Loucy (cell line): ENCODE data around the gene GCDH.

Source experiments
- H2AFZ ChIP-seq: fragments of 200-600 bp; sonication (generic); 2 replicates; pipeline ENCODE4 v1.6.0; 2016; ENCODE audit warnings: antibody characterized with exemption, mild to moderate bottlenecking, low read length, moderate library complexity
- H3F3A ChIP-seq: fragments of 200-600 bp; 2 replicates; pipeline ENCODE4 v1.6.0; 2016; ENCODE audit warnings: antibody characterized with exemption, low read depth, mild to moderate bottlenecking
- H3K27me3 ChIP-seq: fragments of 200-600 bp; sonication (generic); 2 replicates; pipeline ENCODE4 v1.6.1; 2014; ENCODE audit warnings: low read length, mild to moderate bottlenecking; ENCODE audit not compliant: insufficient read depth, poor library complexity, severe bottlenecking
- H3K36me3 ChIP-seq: fragments of 200-600 bp; sonication (generic); 2 replicates; pipeline ENCODE4 v1.6.1; 2016; ENCODE audit warnings: low read length; ENCODE audit not compliant: insufficient read depth
- H3K4me1 ChIP-seq: fragments of 200-600 bp; sonication (generic); 2 replicates; pipeline ENCODE4 v1.5.1; 2014; ENCODE audit warnings: low read length, mild to moderate bottlenecking; ENCODE audit not compliant: insufficient read depth, poor library complexity, severe bottlenecking
- H3K4me2 ChIP-seq: fragments of 200-600 bp; sonication (generic); 2 replicates; pipeline ENCODE4 v1.6.0; 2014; ENCODE audit warnings: antibody characterized with exemption, low read length, low read depth, mild to moderate bottlenecking; ENCODE audit not compliant: poor library complexity, severe bottlenecking
- H3K4me3 ChIP-seq: fragments of 200-600 bp; sonication (generic); 2 replicates; pipeline ENCODE4 v1.5.1; 2014; ENCODE audit warnings: low read length, mild to moderate bottlenecking, mixed read lengths; ENCODE audit not compliant: poor library complexity, severe bottlenecking
- H3K79me2 ChIP-seq: fragments of 200-600 bp; sonication (generic); 2 replicates; pipeline ENCODE4 v1.6.1; 2014; ENCODE audit warnings: low read length; ENCODE audit not compliant: insufficient read depth
- H3K9ac ChIP-seq: fragments of 200-600 bp; sonication (generic); 2 replicates; pipeline ENCODE4 v1.6.0; 2014; ENCODE audit warnings: mild to moderate bottlenecking, low read depth, low read length, moderate library complexity; ENCODE audit not compliant: poor library complexity, severe bottlenecking
- H3K9me2 ChIP-seq: fragments of 200-600 bp; sonication (generic); replicated peaks from 2 replicates; pipeline ENCODE4 v1.6.1; 2016; ENCODE audit warnings: low read depth, low read length, mixed read lengths
- H3K9me3 ChIP-seq: fragments of 200-600 bp; sonication (generic); 2 replicates; pipeline ENCODE4 v1.6.1; 2014; ENCODE audit warnings: mild to moderate bottlenecking, antibody characterized with exemption, low read length, low read depth; ENCODE audit not compliant: insufficient read depth
- H4K20me1 ChIP-seq: fragments of 200-600 bp; sonication (generic); 2 replicates; pipeline ENCODE4 v1.6.0; 2014; ENCODE audit warnings: antibody characterized with exemption, low read length, mild to moderate bottlenecking; ENCODE audit not compliant: insufficient read depth, poor library complexity, severe bottlenecking
- CTCF ChIP-seq: fragments of 200-600 bp; sonication (generic); conservative IDR thresholded peaks from 2 replicates; pipeline ENCODE4 v1.5.1; 2014; ENCODE audit warnings: mild to moderate bottlenecking, antibody characterized with exemption, low read length
- EZH2phosphoT487 ChIP-seq: fragments of 200-600 bp; IDR thresholded peaks from 2 replicates; pipeline ENCODE4 v1.6.1; 2018; ENCODE audit warnings: antibody characterized with exemption, mild to moderate bottlenecking, moderate library complexity, borderline replicate concordance

The GCDH gene

GRCh38 chr19:12899891-12900518 is 9.0 kb downstream of the GCDH start:
- Histone ChIP-seq H3K79me2 (no peaks in the 10 kb centered on the region), H3K9me2 (no peaks in the 10 kb centered on the region), H3K27me3 (no peaks in the 10 kb centered on the region), H3K36me3 (no peaks in the 10 kb centered on the region; the same call in 1 of the 2 replicates), H3K4me3 (no peak overlapping the region), H3F3A (no peaks in the 10 kb centered on the region), H3K4me2 (no peak overlapping the region), H3K4me1 (no peaks in the 10 kb centered on the region), H3K9ac (no peak overlapping the region), H4K20me1 (no peaks in the 10 kb centered on the region), H2AFZ (no peak overlapping the region), H3K9me3 (no peaks in the 10 kb centered on the region)
- TF ChIP-seq EZH2phosphoT487 (no peak), CTCF (no peak)

- Histone ChIP-seq H3K4me3 (no peak overlapping the region), H3K9me2 (no peaks in the 10 kb centered on the region), H3K4me1 (no peaks in the 10 kb centered on the region), H3K9ac (no peak overlapping the region), H4K20me1 (no peaks in the 10 kb centered on the region), H3K36me3 (no peaks in the 10 kb centered on the region), H3K4me2 (no peak overlapping the region), H3K9me3 (no peaks in the 10 kb centered on the region), H2AFZ (no peak overlapping the region), H3K27me3 (no peaks in the 10 kb centered on the region), H3K79me2 (no peaks in the 10 kb centered on the region), H3F3A (no peaks in the 10 kb centered on the region)
- no peak for TF ChIP-seq CTCF
- no peak for TF ChIP-seq EZH2phosphoT487
These were observed 16.2 kb downstream of the GCDH start for GRCh38 chr19:12907166-12907565.

GRCh38 chr19:12912571-12912970 is 21.6 kb downstream of the GCDH start:
- H2AFZ ChIP-seq: no peak overlapping the region
- H3K79me2 ChIP-seq: no peaks in the 10 kb centered on the region
- H3K9ac ChIP-seq: peak overlapping the region; percentile 29
- TF ChIP-seq EZH2phosphoT487 (no peak), CTCF (no peak)
- H3K9me3 ChIP-seq: no peaks in the 10 kb centered on the region
- H3K4me2 ChIP-seq: no peak overlapping the region
- no peaks in the 10 kb centered on the region for H4K20me1 ChIP-seq
- no peaks in the 10 kb centered on the region for H3F3A ChIP-seq
- peaks cover 35% of the 10 kb centered on the region for H3K4me1 ChIP-seq
- H3K36me3 ChIP-seq: no peaks in the 10 kb centered on the region
- H3K27me3 ChIP-seq: no peaks in the 10 kb centered on the region
- H3K4me3 ChIP-seq: no peak overlapping the region
- H3K9me2 ChIP-seq: no peaks in the 10 kb centered on the region
